Kidney (tissue), 14 donors: ENCODE results near the gene HES4. TPM values are rescaled to one million over a fixed set of nuclear protein-coding genes. Genes with fewer than 3 reads are reported as not detected.

Experiments
- DNase-seq, 5 donors: peaks; one replicate each; pipeline ENCODE4 v3.0.0-alpha.2; 2013 to 2020
- FAIRE-seq: peaks from 2 replicates; lab custom pipeline; 2012; peaks lifted over from hg19 to GRCh38; lab: Jason Lieb, UNC
- H3K27ac ChIP-seq, 2 donors: one replicate each; pipeline ENCODE4 v1.7.0; 2013; ENCODE audit warnings: low read depth in 2 of 2, low read length in 2 of 2, inconsistent platforms in 1 of 2
- H3K27me3 ChIP-seq: one replicate; pipeline ENCODE4 v1.7.1; 2013; ENCODE audit warnings: low read length, inconsistent platforms; ENCODE audit not compliant: control insufficient read depth, insufficient read depth
- H3K36me3 ChIP-seq, 3 donors: one replicate each; pipeline versions ENCODE4 v1.7.0 to v1.7.1; 2013; ENCODE audit warnings: low read length in 3 of 3, control low read depth in 1 of 3, inconsistent platforms in 1 of 3; ENCODE audit not compliant: insufficient read depth in 3 of 3, control insufficient read depth in 2 of 3
- H3K4me1 ChIP-seq, 3 donors: one replicate each; pipeline versions ENCODE4 v1.7.0 to v1.7.1; 2013; ENCODE audit warnings: low read length in 3 of 3, inconsistent platforms in 1 of 3, low read depth in 1 of 3; ENCODE audit not compliant: control insufficient read depth in 2 of 3, insufficient read depth in 2 of 3
- H3K4me3 ChIP-seq, 3 donors: one replicate each; pipeline versions ENCODE4 v1.7.0 to v1.8.1; 2013; ENCODE audit warnings: low read length in 3 of 3, control low read depth in 1 of 3, inconsistent platforms in 1 of 3
- H3K9ac ChIP-seq, 3 donors: one replicate each; pipeline versions ENCODE4 v1.7.0 to v1.7.1; 2013; ENCODE audit warnings: low read length in 3 of 3, control low read depth in 1 of 3, inconsistent platforms in 1 of 3
- H3K9me3 ChIP-seq, 3 donors: one replicate each; pipeline versions ENCODE4 v1.7.0 to v1.7.1; 2013; ENCODE audit warnings: low read length in 3 of 3, control low read depth in 1 of 3, inconsistent platforms in 1 of 3; ENCODE audit not compliant: control insufficient read depth in 2 of 3, insufficient read depth in 1 of 3
- intact Hi-C: fragments of 100-400 bp; cut with DNase I; formaldehyde crosslinking; loops from one replicate; pipeline ENCODE4 v1.11.1; 2022
- polyA plus RNA-seq: library from polyadenylated mRNA; stranded (reverse); fragments of 350-450 nt; fragmentation: Illumina TruSeq; extraction: RNeasy Lipid Tissue Mini Kit (QIAGEN cat#74804); gene quantifications from one replicate; pipeline ENCODE4 v1.2.3, GENCODE V29; 2014; ENCODE audit warnings: low read depth, low replicate concordance; ENCODE audit not compliant: insufficient read depth
- total RNA-seq: library from RNA; stranded (reverse); fragmentation: NEBNext Ultra II Directional; extraction: Animal tissue kit (Norgen Biotek cat#: 25700); gene quantifications from one replicate; pipeline ENCODE4 v1.2.1, GENCODE V29; 2021
- TF ChIP-seq, protein P1 (sequence below): IDR thresholded peaks from 3 replicates; pipeline ENCODE4 v1.5.1; 2012; ENCODE audit warnings: mild to moderate bottlenecking, moderate library complexity, borderline replicate concordance; ENCODE audit not compliant: insufficient read depth; ENCODE audit errors: extremely low read depth
- donor health status: control.
- donor health status: control.
- donor health status: control.
- donor health status: control.
- donor health status: control.
- donor health status: DM: yes; HTN: yes; CAD: no.
- donor health status: Normal renal cell carcinoma (clear cell type).

The HES4 gene
- total and polyA plus RNA-seq, 2 donors from 2014 or later = 15.8 to 32.0 TPM

DNA sequence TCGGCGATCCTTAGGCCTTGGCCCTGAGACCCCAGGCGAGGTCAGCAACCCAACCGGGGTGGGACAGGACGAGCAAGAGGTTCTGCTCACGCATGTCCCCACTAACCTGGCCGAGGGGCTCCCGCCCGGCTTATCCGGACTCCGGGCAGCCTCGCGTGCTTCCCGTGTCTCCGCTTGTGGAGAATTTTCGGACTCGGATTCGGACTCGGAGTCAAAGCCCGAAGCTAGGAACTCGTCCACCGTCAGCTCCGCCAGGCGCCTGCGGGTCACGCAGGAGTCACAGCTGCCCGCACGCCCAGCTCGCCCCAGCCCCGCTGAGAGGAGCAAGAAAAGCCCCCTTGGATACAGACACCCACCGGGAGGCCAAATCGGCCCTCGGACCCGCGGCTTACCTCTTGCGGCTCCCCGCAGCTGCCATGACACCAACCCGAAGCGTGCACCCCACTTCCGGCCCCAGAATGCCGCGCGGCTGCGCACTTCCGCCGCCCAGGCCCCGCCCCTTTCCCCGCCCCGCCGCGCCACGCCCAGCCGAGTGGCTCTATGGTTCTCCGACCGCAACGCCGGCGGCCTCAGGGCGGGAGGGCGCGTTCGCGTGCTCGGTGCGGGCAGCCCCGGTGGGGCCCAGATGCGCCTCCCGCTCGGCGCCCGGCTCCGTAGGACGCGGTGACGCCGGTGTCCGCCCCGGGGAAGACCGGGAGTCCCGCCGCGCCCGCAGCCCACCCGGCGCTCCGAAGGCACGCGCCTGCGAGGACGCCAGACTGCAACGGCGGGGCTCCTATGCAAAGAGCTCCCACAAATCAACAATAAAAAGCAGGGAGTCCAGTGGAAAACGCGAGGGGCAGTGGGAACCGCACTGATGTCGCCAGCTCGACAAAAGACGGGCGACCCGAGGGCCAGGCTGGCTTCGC, 40.8 kb downstream of the HES4 start, which contains the start of gene NOC2L:
NOC2L (minus strand) TSS at position 434 of the 908 bp plus-strand sequence; CDS start at position 418, 16 bp downstream.
- peak within 1 kb of the TSS; percentile 72 to 96 (median 78) for H3K4me3 ChIP-seq
- intact Hi-C loops = no loop called here
- no peak within 1 kb of the TSS for H3K27ac ChIP-seq
- DNase-seq (peak; percentile 92 to 98 (median 96)), FAIRE-seq (no peak)
- TF ChIP-seq, protein P1, sequence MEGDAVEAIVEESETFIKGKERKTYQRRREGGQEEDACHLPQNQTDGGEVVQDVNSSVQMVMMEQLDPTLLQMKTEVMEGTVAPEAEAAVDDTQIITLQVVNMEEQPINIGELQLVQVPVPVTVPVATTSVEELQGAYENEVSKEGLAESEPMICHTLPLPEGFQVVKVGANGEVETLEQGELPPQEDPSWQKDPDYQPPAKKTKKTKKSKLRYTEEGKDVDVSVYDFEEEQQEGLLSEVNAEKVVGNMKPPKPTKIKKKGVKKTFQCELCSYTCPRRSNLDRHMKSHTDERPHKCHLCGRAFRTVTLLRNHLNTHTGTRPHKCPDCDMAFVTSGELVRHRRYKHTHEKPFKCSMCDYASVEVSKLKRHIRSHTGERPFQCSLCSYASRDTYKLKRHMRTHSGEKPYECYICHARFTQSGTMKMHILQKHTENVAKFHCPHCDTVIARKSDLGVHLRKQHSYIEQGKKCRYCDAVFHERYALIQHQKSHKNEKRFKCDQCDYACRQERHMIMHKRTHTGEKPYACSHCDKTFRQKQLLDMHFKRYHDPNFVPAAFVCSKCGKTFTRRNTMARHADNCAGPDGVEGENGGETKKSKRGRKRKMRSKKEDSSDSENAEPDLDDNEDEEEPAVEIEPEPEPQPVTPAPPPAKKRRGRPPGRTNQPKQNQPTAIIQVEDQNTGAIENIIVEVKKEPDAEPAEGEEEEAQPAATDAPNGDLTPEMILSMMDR = peak; percentile 3
- H3K9me3 ChIP-seq = no peaks in the 10 kb centered on the region
- peaks cover 0 to 8% (median 3%) of the 10 kb centered on the region in 3 donors for H3K4me1 ChIP-seq
- H3K36me3 ChIP-seq = peaks cover 0 to 11% (median 3%) of the 10 kb centered on the region in 3 donors
- H3K9ac ChIP-seq = peak within 1 kb of the TSS; percentile 58 to 85 (median 85)
- H3K27me3 ChIP-seq = no peaks in the 10 kb centered on the region

GRCh38 chr1:956636-957035, 43.3 kb downstream of the HES4 start:
- peaks cover 0 to 23% (median 9%) of the 10 kb centered on the region in 3 donors for H3K36me3 ChIP-seq
- DNase-seq = no peak

DNA sequence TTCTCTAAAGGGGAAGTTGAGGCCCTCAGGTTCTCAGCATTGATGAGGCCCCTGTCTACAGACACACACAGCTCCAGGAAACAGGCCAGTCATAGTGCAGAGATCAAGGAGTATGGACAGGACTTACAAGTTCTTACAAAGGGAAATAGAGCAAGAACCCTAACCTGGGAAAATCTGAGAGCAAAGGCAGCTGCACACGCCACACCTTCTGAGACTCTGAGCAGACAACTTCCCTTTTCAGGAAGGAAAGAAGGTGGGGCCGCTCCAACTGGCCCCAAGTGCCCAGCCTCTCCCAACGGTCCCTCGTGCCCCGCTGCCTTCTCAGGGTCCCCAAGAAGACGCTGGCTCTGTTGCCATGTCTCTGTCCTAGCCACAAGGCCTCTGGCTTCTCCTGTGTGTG, 44.4 kb downstream of the HES4 start:
- intact Hi-C loops = no loop called here
- Histone ChIP-seq H3K9me3 (no peaks in the 10 kb centered on the region), H3K4me3 (no peak overlapping the region), H3K4me1 (peaks cover 0 to 8% (median 3%) of the 10 kb centered on the region in 3 donors), H3K27me3 (no peaks in the 10 kb centered on the region), H3K9ac (no peak overlapping the region), H3K27ac (no peak overlapping the region), H3K36me3 (peaks cover 1 to 29% (median 12%) of the 10 kb centered on the region in 3 donors)
- DNase-seq = no peak
- TF ChIP-seq, protein P1 = no peak
- FAIRE-seq = no peak

More at GRCh38 chr1:956636-957035, 43.3 kb downstream of the HES4 start:
- Histone ChIP-seq H3K27ac (no peak overlapping the region), H3K9ac (no peak overlapping the region), H3K4me1 (peaks cover 0 to 8% (median 3%) of the 10 kb centered on the region in 3 donors), H3K27me3 (no peaks in the 10 kb centered on the region), H3K9me3 (no peaks in the 10 kb centered on the region), H3K4me3 (no peak overlapping the region)
- TF ChIP-seq, protein P1 = no peak
- FAIRE-seq = no peak
- intact Hi-C loops = no loop called here
